Suprapubic skin (tissue), 4 donors: ENCODE results near the gene NFIA. TPM values are rescaled to one million over a fixed set of nuclear protein-coding genes. Genes with fewer than 3 reads are reported as not detected.

Experiments used
- DNase-seq, 2 donors: peaks; one replicate each; pipeline ENCODE4 v3.0.0-alpha.2; 2019; ENCODE audit warnings: low spot score in 2 of 2
- H3K27ac ChIP-seq: fragments of 200-600 bp; sonication (generic); one replicate; pipeline ENCODE4 v1.5.1; 2019
- H3K27me3 ChIP-seq: fragments of 200-600 bp; sonication (generic); one replicate; pipeline ENCODE4 v1.5.1; 2019
- H3K36me3 ChIP-seq: fragments of 200-600 bp; sonication (generic); one replicate; pipeline ENCODE4 v1.5.1; 2019
- H3K4me1 ChIP-seq: fragments of 200-600 bp; sonication (generic); one replicate; pipeline ENCODE4 v1.5.1; 2019
- H3K4me3 ChIP-seq: fragments of 200-600 bp; sonication (generic); one replicate; pipeline ENCODE4 v1.5.1; 2019; ENCODE audit warnings: mild to moderate bottlenecking
- H3K9me3 ChIP-seq: fragments of 200-600 bp; sonication (generic); one replicate; pipeline ENCODE4 v1.5.1; 2019
- EP300 ChIP-seq: sonication (generic); formaldehyde crosslinking; IDR thresholded peaks from one replicate; pipeline ENCODE4 v1.6.1; 2017; ENCODE audit warnings: antibody characterized with exemption
- POLR2A ChIP-seq, 2 donors: fragments of 450-650 bp; IDR thresholded peaks; one replicate each; pipeline ENCODE4 v1.6.1; 2017; ENCODE audit warnings: antibody characterized with exemption in 2 of 2, mild to moderate bottlenecking in 2 of 2, moderate library complexity in 2 of 2
- POLR2AphosphoS5 ChIP-seq, 3 donors: sonication (generic); formaldehyde crosslinking; IDR thresholded peaks; one replicate each; pipeline ENCODE4 v1.6.1; 2017; ENCODE audit warnings: antibody characterized with exemption in 3 of 3
- WGBS: methylation state at CpG from one replicate; pipeline ENCODE4 v1.1.5; 2018; 5-methylcytosine and 5-hydroxymethylcytosine counted together
- total RNA-seq, 4 donors: library from RNA; depleted of rRNA; stranded (reverse); fragments of >200 nt; gene quantifications; one replicate each; pipeline ENCODE4 v1.1.0, GENCODE V29; 2016
- TF ChIP-seq, protein P1 (sequence below), 2 donors: fragments of 200-600 bp in 1 of 2; fragments of 450-650 bp in 1 of 2; sonication (generic) in 1 of 2; IDR thresholded peaks; one replicate each; pipeline ENCODE4 v1.5.1; 2016 to 2019; ENCODE audit warnings: antibody characterized with exemption in 2 of 2, mild to moderate bottlenecking in 1 of 2, moderate library complexity in 1 of 2

Gene NFIA
- total RNA-seq, 4 donors from 2014 or later, result 30.1 to 54.2 (median 48.2) TPM

DNA sequence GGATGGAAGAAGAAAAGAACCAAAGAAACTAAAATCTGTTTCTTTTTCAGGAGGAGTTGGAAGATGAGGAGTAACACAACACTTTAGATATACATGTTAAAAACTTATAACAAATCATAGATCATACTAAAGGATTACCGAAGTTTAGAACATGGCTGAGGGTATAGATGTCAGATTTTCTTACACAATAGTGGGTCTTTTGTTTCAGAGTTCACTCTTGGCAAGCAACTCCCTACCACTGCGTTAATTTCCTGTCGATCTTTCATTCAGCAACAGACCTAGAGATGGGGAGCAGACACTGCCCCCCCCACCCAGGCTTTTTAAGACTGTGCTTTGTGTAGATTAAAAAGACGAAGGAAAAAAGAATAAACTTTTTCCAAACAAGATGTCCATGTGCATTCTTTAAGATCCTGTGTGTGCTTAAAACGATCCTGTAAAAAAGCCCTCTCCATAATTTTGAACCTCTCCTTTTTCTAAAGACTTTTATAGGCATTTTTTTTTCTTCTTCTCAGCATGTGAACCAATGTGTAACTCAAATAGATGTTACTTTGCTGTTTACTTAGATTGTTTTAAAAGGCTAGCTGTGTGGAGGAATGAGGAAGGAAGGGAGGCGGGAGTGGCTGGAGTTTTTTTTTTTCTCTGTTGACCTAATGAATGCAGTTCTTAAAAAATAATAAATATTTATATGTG lies 50.4 kb downstream of the NFIA start:
- peaks cover 20% of the 10 kb centered on the region for H3K4me1 ChIP-seq
- no peak for TF ChIP-seq EP300
- TF ChIP-seq POLR2A (IDR thresholded peaks at IDR 0.05), result no peak
- no peak for TF ChIP-seq POLR2AphosphoS5 (IDR thresholded peaks at IDR 0.05)
- TF ChIP-seq, protein P1, sequence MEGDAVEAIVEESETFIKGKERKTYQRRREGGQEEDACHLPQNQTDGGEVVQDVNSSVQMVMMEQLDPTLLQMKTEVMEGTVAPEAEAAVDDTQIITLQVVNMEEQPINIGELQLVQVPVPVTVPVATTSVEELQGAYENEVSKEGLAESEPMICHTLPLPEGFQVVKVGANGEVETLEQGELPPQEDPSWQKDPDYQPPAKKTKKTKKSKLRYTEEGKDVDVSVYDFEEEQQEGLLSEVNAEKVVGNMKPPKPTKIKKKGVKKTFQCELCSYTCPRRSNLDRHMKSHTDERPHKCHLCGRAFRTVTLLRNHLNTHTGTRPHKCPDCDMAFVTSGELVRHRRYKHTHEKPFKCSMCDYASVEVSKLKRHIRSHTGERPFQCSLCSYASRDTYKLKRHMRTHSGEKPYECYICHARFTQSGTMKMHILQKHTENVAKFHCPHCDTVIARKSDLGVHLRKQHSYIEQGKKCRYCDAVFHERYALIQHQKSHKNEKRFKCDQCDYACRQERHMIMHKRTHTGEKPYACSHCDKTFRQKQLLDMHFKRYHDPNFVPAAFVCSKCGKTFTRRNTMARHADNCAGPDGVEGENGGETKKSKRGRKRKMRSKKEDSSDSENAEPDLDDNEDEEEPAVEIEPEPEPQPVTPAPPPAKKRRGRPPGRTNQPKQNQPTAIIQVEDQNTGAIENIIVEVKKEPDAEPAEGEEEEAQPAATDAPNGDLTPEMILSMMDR (IDR thresholded peaks at IDR 0.05), result no peak
- H3K27me3 ChIP-seq, result no peaks in the 10 kb centered on the region
- no peak overlapping the region for H3K4me3 ChIP-seq
- WGBS, result 49% methylated on average over 6 of the region's 6 CpGs
- DNase-seq, result no peak
- no peaks in the 10 kb centered on the region for H3K9me3 ChIP-seq
- H3K36me3 ChIP-seq, result no peaks in the 10 kb centered on the region
- H3K27ac ChIP-seq, result peak overlapping the region; percentile 64

DNA sequence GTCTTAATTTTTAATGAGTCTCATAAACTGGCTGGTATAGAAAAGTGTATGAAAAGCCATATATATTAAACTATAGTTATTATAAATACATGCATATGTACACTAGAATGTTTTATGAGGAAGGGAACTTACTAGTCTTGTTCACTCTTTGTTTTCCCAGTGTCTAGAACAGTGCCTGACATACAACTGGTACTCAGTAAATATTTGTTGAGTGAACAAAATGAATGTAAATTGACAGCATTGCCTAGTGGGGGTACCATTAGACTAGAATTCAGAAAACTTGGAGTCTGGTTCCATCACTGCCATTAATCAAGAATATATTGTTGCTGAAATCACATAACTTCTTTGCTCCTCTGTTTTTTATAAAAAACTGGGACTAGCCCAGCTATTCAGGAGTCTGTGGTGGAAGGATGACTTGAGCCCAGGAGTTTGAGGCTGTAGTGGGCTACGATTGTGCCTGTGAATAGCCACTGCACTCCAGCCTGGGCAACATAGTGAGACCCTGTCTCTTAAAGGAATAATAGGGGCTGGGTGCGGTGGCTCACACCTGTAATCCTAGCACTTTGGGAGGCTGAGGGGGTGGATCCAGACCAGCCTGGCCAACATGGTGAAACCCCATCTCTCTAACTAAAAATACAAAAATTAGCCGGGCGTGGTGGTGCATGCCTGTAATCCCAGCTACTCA lies 51.1 kb downstream of the NFIA start:
- Histone ChIP-seq H3K36me3 (no peaks in the 10 kb centered on the region), H3K27me3 (no peaks in the 10 kb centered on the region), H3K27ac (no peak overlapping the region), H3K9me3 (no peaks in the 10 kb centered on the region), H3K4me1 (peaks cover 20% of the 10 kb centered on the region), H3K4me3 (no peak overlapping the region)
- no peak for DNase-seq
- 71% methylated on average over 4 of the region's 4 CpGs for WGBS
- TF ChIP-seq POLR2AphosphoS5 (IDR thresholded peaks at IDR 0.05) (no peak), EP300 (no peak), POLR2A (IDR thresholded peaks at IDR 0.05) (no peak)
- TF ChIP-seq, protein P1 (IDR thresholded peaks at IDR 0.05), result no peak

DNA sequence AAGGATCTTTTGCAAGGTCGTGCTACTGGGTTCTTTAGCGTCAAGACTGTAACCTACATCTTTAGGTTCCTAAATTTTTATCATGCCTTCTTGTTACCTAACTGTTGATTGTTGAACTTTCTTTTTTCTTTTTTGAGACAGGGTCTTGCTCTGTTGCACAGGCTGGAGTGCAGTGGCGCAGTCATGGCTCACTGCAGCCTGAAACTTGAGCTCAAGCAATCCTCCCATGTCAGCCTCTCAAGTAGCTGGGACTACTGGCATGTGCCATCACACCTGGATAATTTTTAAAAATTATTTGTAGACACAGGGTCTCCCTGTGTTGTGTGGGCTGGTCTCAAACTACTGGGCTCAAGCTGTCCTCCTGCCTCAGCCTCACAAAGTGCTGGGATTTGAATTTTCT lies 52.9 kb downstream of the NFIA start:
- Histone ChIP-seq H3K9me3 (no peaks in the 10 kb centered on the region), H3K4me1 (peaks cover 38% of the 10 kb centered on the region), H3K27me3 (no peaks in the 10 kb centered on the region), H3K36me3 (no peaks in the 10 kb centered on the region), H3K27ac (no peak overlapping the region), H3K4me3 (no peak overlapping the region)
- TF ChIP-seq POLR2A (IDR thresholded peaks at IDR 0.05) (no peak), EP300 (no peak), POLR2AphosphoS5 (IDR thresholded peaks at IDR 0.05) (no peak)
- TF ChIP-seq, protein P1 (IDR thresholded peaks at IDR 0.05), result no peak
- WGBS, result 96% methylated on average over 3 of the region's 3 CpGs
- no peak for DNase-seq

DNA sequence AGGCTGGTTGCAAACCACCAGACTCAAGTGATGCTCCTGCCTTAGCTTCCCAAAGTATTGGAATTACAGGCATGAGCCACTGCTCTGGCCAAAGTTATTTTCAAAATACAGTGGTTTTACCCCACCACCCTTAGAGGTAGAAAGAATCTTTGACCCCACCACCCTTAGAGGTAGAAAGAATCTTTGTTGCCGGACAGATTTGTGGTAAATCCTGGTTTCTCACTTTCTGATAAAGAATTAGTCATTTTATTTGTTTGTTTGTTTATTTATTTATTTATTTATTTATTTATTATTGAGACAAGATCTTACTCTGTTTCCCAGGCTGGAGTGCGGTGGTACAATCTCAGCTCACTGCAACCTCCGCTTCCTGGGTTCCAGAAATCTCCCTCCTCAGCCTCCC lies 55.9 kb downstream of the NFIA start:
- Histone ChIP-seq H3K4me3 (no peak overlapping the region), H3K27ac (no peak overlapping the region), H3K27me3 (no peaks in the 10 kb centered on the region), H3K36me3 (no peaks in the 10 kb centered on the region), H3K4me1 (peaks cover 49% of the 10 kb centered on the region), H3K9me3 (no peaks in the 10 kb centered on the region)
- TF ChIP-seq POLR2A (IDR thresholded peaks at IDR 0.05) (no peak), POLR2AphosphoS5 (IDR thresholded peaks at IDR 0.05) (no peak), EP300 (no peak)
- TF ChIP-seq, protein P1 (IDR thresholded peaks at IDR 0.05), result no peak
- DNase-seq, result no peak
- WGBS, result 95% methylated on average over 3 of the region's 3 CpGs

DNA sequence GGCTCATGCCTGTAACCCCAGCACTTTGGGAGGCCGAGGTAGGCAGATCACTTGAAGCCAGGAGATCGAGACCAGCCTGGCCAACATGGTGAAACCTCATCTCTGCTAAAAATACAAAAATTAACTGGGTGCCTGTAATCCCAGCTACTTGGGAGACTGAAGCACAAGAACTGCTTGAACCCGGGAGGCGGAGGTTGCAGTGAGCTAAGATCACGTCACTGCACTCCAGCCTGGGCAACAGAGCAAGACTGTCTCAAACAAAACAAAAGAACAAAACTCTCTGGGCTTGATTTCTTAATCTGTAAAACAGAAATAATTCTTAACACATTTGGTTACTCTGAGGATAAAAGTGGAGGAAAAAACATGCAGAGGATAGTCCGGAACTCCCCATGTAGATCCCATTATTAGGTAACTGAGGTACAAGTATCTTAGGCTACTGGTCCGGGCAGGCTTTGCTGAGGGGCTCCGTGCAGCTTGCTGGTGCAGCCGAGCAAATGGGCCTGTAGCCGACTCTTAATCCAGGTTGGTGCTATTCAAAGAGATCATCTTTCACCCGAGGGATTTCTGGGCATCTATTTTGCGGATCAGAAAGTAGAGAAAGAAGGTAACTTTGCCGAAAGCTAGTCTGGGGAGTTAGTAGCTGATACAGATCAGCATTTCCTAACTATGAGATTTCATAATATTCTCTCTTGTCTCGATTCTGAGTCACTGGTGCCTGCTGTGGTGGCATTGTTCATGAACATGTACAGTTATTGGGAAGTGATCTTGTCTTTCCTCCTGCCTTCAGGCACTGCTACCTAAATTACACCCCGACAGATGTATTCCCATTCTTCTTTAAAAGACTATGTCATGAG lies 56.8 kb downstream of the NFIA start:
- TF ChIP-seq, protein P1 (IDR thresholded peaks at IDR 0.05), result no peak
- peak in 2 of 3 donors; percentile 14 to 36 for TF ChIP-seq POLR2AphosphoS5 (IDR thresholded peaks at IDR 0.05)
- Histone ChIP-seq H3K9me3 (no peaks in the 10 kb centered on the region), H3K27ac (peak overlapping the region; percentile 71), H3K36me3 (no peaks in the 10 kb centered on the region), H3K4me3 (peak overlapping the region; percentile 24), H3K4me1 (peaks cover 57% of the 10 kb centered on the region), H3K27me3 (no peaks in the 10 kb centered on the region)
- no peak for DNase-seq
- 45% methylated on average over 15 of the region's 15 CpGs for WGBS
